GM19397 (cell line): ENCODE measurements around the gene OGT.

Source experiments
- ATAC-seq: cut with Tn5 transposase; IDR thresholded peaks from one replicate; pipeline ENCODE4 v1.9.1; 2021; ENCODE audit warnings: mild to moderate bottlenecking, moderate library complexity; ENCODE audit not compliant: unreplicated experiment

Gene OGT

GRCh38 chrX:71621603-71622002, 88.7 kb downstream of the OGT start:
- ATAC-seq: no peak

- no peak for ATAC-seq
Observed at GRCh38 chrX:71622032-71622575, 89.2 kb downstream of the OGT start.

DNA sequence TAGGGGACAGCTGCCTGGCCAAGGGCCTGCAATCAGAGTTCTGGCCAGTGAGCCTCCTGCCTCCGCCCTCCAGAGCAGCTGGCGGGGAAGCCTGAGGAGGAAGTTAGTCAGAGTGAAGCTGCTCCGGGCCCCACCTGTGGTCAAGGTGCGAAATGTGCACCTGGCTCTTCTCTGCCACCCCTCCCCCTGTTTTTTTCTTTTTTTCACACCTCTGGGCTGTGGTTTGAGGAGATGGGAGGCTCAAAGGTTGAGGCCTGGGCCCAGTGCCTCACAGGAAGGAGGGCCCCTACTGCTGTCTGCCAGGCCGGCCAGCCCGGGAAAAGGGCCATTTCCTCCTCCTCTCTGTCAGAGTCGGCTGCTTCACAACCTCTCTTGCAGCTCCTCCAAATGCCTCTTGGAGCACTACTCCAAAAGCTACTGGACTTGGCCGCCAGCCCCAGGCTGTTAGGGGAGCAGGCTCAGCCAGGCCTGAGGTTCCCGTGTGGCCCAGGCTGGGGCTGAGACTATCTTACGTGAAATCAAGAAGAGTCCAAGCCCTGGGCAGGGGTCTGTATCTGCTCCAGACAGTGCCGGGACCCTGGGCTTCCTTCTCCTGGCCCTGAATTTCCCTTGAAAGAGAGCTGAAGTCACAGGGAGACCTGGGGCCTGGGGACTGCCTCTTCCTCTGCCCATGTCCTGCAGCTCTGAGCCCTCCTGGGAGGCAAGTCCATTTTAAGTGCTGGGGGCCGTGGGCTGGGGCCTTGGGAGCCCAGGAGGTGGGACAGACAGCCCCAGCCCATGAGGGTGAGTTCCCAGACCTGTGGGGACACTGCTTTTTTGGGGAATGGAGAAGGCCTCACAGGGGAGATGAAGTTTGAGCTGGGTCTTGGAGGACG, 89.9 kb downstream of the OGT start:
- ATAC-seq: peak; percentile 57

GRCh38 chrX:71623714-71624113, 90.8 kb downstream of the OGT start:
- ATAC-seq: no peak

DNA sequence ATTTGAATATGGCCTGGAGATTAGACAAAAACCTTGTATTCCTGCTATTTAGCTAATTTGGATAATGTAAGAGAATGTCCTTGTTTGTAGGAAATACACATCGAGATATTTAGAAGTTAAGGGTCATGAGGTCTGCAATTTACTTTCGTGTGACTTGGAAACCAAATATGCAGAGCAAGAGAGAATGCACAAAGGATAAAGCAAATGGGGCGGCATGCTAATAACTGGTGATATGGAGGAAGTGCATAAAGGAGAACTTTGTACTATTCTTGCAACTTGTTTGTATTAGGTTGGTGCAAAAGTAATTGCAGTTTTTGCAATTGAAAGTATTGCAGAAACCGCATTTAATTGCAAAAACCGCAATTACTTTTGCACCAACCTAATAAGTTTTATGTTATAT, 92.6 kb downstream of the OGT start:
- no peak for ATAC-seq
